GM23338 (cell line): ENCODE results near the gene DMRT2. TPM values are rescaled to one million over a fixed set of nuclear protein-coding genes. Genes with fewer than 3 reads are reported as not detected.

Source experiments
- ATAC-seq: fragments of 200-7000 bp; cut with Tn5 transposase; 3 replicates; pipeline ENCODE4 v1.9.1; 2020
- DNase-seq: peaks from one replicate; pipeline ENCODE4 v3.0.0-alpha.2; 2015; ENCODE audit warnings: low spot score
- H2AFZ ChIP-seq: fragments of 200-600 bp; sonication (generic); 2 replicates; pipeline ENCODE4 v1.8.0; 2016; ENCODE audit warnings: antibody characterized with exemption, mild to moderate bottlenecking, moderate library complexity
- H3F3A ChIP-seq: fragments of 200-600 bp; sonication (generic); replicated peaks from 2 replicates; pipeline ENCODE4 v1.8.0; 2017; ENCODE audit warnings: antibody characterized with exemption, mixed run types, low read depth
- H3K27ac ChIP-seq: fragments of 200-600 bp; sonication (generic); 2 replicates; pipeline ENCODE4 v1.6.1; 2016; ENCODE audit warnings: low read depth
- H3K27me3 ChIP-seq: fragments of 200-600 bp; sonication (generic); 2 replicates; pipeline ENCODE4 v1.8.0; 2016; ENCODE audit warnings: mild to moderate bottlenecking, mixed run types, moderate library complexity; ENCODE audit not compliant: insufficient read depth
- H3K36me3 ChIP-seq: fragments of 200-600 bp; sonication (generic); 2 replicates; pipeline ENCODE4 v1.8.0; 2016; ENCODE audit warnings: mild to moderate bottlenecking; ENCODE audit not compliant: insufficient read depth
- H3K4me1 ChIP-seq: fragments of 200-600 bp; sonication (generic); 2 replicates; pipeline ENCODE4 v1.8.0; 2016; ENCODE audit warnings: mild to moderate bottlenecking, moderate library complexity; ENCODE audit not compliant: insufficient read depth
- H3K4me2 ChIP-seq: fragments of 200-600 bp; sonication (generic); 2 replicates; pipeline ENCODE4 v1.7.1; 2017; ENCODE audit warnings: mixed run types
- H3K4me3 ChIP-seq: fragments of 200-600 bp; sonication (generic); 2 replicates; pipeline ENCODE4 v1.6.1; 2016; ENCODE audit warnings: mixed run types
- H3K79me2 ChIP-seq: fragments of 200-600 bp; sonication (generic); replicated peaks from 2 replicates; pipeline ENCODE4 v1.8.0; 2017; ENCODE audit warnings: mild to moderate bottlenecking; ENCODE audit not compliant: insufficient read depth
- H3K9me2 ChIP-seq: fragments of 200-600 bp; sonication (generic); 2 replicates; pipeline ENCODE4 v1.8.0; 2017; ENCODE audit not compliant: insufficient read depth
- H4K20me1 ChIP-seq: fragments of 200-600 bp; sonication (generic); replicated peaks from 2 replicates; pipeline ENCODE4 v1.8.0; 2017; ENCODE audit warnings: mild to moderate bottlenecking; ENCODE audit not compliant: insufficient read depth
- H3K27ac Mint-ChIP-seq: 2 replicates; pipeline ENCODE4 v1.8.0; 2020; ENCODE audit warnings: inconsistent platforms, mild to moderate bottlenecking, moderate library complexity, mixed read lengths
- H3K27me3 Mint-ChIP-seq: 3 replicates; pipeline ENCODE4 v1.8.0; 2022; ENCODE audit warnings: low read depth, mild to moderate bottlenecking, moderate library complexity, mixed read lengths, inconsistent platforms; ENCODE audit not compliant: insufficient read depth, poor library complexity
- H3K36me3 Mint-ChIP-seq: 3 replicates; pipeline ENCODE4 v1.8.0; 2021; ENCODE audit warnings: low read depth, mild to moderate bottlenecking, inconsistent platforms, moderate library complexity, mixed read lengths
- H3K4me1 Mint-ChIP-seq: 3 replicates; pipeline ENCODE4 v1.8.0; 2020; ENCODE audit warnings: mild to moderate bottlenecking, inconsistent platforms, mixed read lengths
- H3K4me3 Mint-ChIP-seq: 3 replicates; pipeline ENCODE4 v1.8.0; 2021; ENCODE audit warnings: moderate library complexity, mild to moderate bottlenecking, inconsistent platforms, mixed read lengths
- H3K9me3 Mint-ChIP-seq: 3 replicates; pipeline ENCODE4 v1.8.0; 2020; ENCODE audit warnings: moderate library complexity, mild to moderate bottlenecking, inconsistent platforms, mixed read lengths
- CTCF ChIP-seq, 2 experiments: fragments of 200-600 bp in 1 of 2; sonication (generic) in 1 of 2; conservative IDR thresholded peaks; 2 replicates each; pipeline versions ENCODE4 v1.5.1 to v1.6.1; 2016 to 2017; ENCODE audit warnings: antibody characterized with exemption in 2 of 2, low read depth in 2 of 2, mild to moderate bottlenecking in 2 of 2, moderate library complexity in 1 of 2
- ETS1 ChIP-seq: IDR thresholded peaks from 2 replicates; pipeline ENCODE4 v1.6.1; 2016; ENCODE audit warnings: antibody characterized with exemption
- EZH2 ChIP-seq: fragments of 200-600 bp; sonication (generic); IDR thresholded peaks from one replicate; pipeline ENCODE4 v1.8.0; 2017; ENCODE audit warnings: antibody characterized with exemption, mild to moderate bottlenecking, low read depth; ENCODE audit not compliant: unreplicated experiment
- EZH2phosphoT487 ChIP-seq: fragments of 200-600 bp; sonication (generic); IDR thresholded peaks from one replicate; pipeline ENCODE4 v1.8.1; 2018; ENCODE audit warnings: antibody characterized with exemption; ENCODE audit not compliant: unreplicated experiment
- JUNB ChIP-seq: IDR thresholded peaks from one replicate; pipeline ENCODE4 v1.6.1; 2016; ENCODE audit warnings: antibody characterized with exemption; ENCODE audit not compliant: unreplicated experiment
- REST ChIP-seq: IDR thresholded peaks from one replicate; pipeline ENCODE4 v1.6.1; 2018; ENCODE audit warnings: antibody characterized with exemption; ENCODE audit not compliant: unreplicated experiment
- ZNF114 ChIP-seq: fragments of 250-450 bp; sonication (Bioruptor Pico); IDR thresholded peaks from 2 replicates; pipeline ENCODE4 v1.5.0; 2020; ENCODE audit warnings: mild to moderate bottlenecking, moderate library complexity
- ZNF331 ChIP-seq: fragments of 250-450 bp; sonication (Bioruptor Pico); IDR thresholded peaks from 2 replicates; pipeline ENCODE4 v1.5.0; 2020; ENCODE audit warnings: low read depth, mild to moderate bottlenecking, moderate library complexity
- ZNF462 ChIP-seq: fragments of 250-450 bp; sonication (Bioruptor Pico); IDR thresholded peaks from 2 replicates; pipeline ENCODE4 v1.5.0; 2020; ENCODE audit warnings: mild to moderate bottlenecking, moderate library complexity
- polyA plus RNA-seq: library from polyadenylated mRNA; unstranded; fragments of >200 nt; fragmentation: Nextera tagmentation; extraction: Ambion mirVana; gene quantifications from 2 replicates; pipeline ENCODE4 v1.2.1, GENCODE V29; 2016
- total RNA-seq: library from RNA; depleted of rRNA; stranded (reverse); fragments of >200 nt; shearing (Covaris generic); gene quantifications from 2 replicates; pipeline ENCODE4 v1.2.3, GENCODE V29; 2014

The DMRT2 gene
- total and polyA plus RNA-seq, 2 experiments from 2014 or later, result not detected

DNA sequence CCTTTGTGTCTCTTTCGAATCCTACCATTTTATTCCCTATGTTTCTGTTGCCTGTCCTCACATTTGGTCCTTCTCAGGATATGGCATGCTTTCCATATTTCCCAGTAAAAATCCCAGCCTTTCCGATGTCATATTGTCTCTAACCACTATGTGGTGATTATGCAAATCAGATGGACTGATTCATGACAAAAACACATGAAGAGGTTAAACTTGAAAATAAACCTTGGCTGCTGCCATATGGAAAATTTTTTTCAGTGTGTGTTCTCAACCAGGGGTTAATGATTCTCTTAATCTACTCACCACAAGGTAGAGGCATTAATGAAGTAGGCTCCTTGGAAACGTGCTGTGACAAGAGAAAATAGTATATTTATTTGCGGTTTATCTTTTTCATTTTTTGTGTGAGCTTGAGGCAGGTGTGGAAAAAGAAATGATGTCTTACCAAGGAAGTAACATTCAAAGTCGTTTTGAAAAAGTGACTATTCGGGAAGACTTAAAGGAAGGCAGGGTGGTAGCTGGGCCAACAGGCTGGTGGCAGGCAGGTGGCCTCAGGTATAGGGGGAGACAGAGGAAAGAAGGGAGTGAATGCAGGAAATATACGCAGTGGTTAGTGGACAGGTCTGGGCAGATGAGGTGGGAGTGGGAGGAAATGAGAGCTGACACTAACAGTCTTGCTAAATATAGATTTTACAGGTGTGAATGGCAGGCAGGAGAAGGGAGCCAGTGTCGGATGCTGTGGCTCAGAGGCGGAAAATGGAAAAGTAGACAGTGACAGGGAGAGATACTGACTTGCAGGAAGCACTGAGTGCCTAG is 46.2 kb downstream of the DMRT2 start:
- TF ChIP-seq ETS1 (no peak), ZNF114 (no peak), ZNF462 (CRISPR knock-in tag) (no peak), REST (no peak), EZH2phosphoT487 (no peak), CTCF (conservative IDR thresholded peaks at IDR 0.05; ENCODE audit: low read depth in 2 of 2) (no peak), ZNF331 (no peak), EZH2 (no peak), JUNB (no peak)
- Histone ChIP-seq H3K4me3 (no peak overlapping the region), H3K27ac (no peak overlapping the region), H3F3A (no peaks in the 10 kb centered on the region), H3K4me2 (no peak overlapping the region), H3K4me1 (no peaks in the 10 kb centered on the region), H3K9me2 (no peaks in the 10 kb centered on the region), H3K79me2 (no peaks in the 10 kb centered on the region), H3K27me3 (no peaks in the 10 kb centered on the region), H2AFZ (no peak overlapping the region), H4K20me1 (no peaks in the 10 kb centered on the region), H3K36me3 (no peaks in the 10 kb centered on the region)
- Mint-ChIP-seq H3K27me3 (peaks cover 1% of the 10 kb centered on the region), H3K4me1 (peaks cover 3% of the 10 kb centered on the region), H3K36me3 (no peaks in the 10 kb centered on the region), H3K27ac (no peak overlapping the region), H3K9me3 (no peaks in the 10 kb centered on the region), H3K4me3 (no peak overlapping the region)
- ATAC-seq (no peak), DNase-seq (no peak)
